Measurements from ENCODE around the gene GP1BA.

GP1BA gene

DNA sequence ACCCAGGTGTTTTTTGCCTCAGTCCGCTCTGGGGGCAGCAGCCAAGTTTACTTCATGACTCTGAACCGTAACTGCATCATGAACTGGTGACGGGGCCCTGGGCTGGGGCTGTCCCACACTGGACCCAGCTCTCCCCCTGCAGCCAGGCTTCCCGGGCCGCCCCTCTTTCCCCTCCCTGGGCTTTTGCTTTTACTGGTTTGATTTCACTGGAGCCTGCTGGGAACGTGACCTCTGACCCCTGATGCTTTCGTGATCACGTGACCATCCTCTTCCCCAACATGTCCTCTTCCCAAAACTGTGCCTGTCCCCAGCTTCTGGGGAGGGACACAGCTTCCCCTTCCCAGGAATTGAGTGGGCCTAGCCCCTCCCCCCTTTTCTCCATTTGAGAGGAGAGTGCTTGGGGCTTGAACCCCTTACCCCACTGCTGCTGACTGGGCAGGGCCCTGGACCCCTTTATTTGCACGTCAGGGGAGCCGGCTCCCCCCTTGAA is 34.8 kb upstream of the GP1BA start:
- POLR2A ChIA-PET = no interaction called here

DNA sequence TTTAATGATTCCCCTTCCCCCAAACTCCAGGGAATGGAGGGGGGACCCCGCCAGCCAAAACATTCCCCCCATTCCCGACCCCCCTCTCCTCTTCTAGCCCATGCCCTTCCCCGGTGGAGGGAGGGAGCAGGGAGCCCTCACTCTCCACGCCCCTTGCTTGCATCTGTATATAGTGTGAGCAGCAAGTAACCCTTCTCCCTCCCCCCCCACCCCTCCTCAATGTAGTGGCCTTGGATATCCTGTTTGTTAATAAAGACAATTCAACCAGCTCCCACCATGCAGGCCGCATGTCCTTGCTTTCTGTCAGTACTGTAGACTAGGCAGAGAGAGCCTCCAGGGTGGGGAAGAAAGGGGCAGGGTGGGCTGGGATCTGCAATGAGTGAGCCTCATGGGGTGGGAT is 34.3 kb upstream of the GP1BA start:
- TF ChIP-seq FOXA1 (IDR thresholded peaks at IDR 0.05) (no peak), ARNT (IDR thresholded peaks at IDR 0.05) (no peak), BHLHE40 (IDR thresholded peaks at IDR 0.05; ENCODE audit: borderline replicate concordance) (no peak), L3MBTL2 (conservative IDR thresholded peaks at IDR 0.05) (no peak), SUZ12 (IDR thresholded peaks at IDR 0.05) (no peak), ZNF384 (IDR thresholded peaks at IDR 0.05) (no peak), NFRKB (IDR thresholded peaks at IDR 0.05) (no peak), PKNOX1 (IDR thresholded peaks at IDR 0.05) (no peak), LEF1 (IDR thresholded peaks at IDR 0.05; ENCODE audit: borderline replicate concordance) (no peak), FOXM1 (IDR thresholded peaks at IDR 0.05; ENCODE audit: borderline replicate concordance) (no peak), SP1 (IDR thresholded peaks at IDR 0.05) (no peak), ELF4 (IDR thresholded peaks at IDR 0.05) (no peak), CTBP1 (IDR thresholded peaks at IDR 0.05; ENCODE audit: borderline replicate concordance) (no peak), HDGF (IDR thresholded peaks at IDR 0.05; ENCODE audit: borderline replicate concordance) (no peak), FOXK2 (IDR thresholded peaks at IDR 0.05) (no peak), TARDBP (IDR thresholded peaks at IDR 0.05) (no peak)
- DNase-seq (ENCODE audit: extremely low spot score) = no peak
- ChIA-PET CTCF (no interaction called here), POLR2A (no interaction called here)

More for the DNA sequence above, 34.8 kb upstream of the GP1BA start:
- TF ChIP-seq BHLHE40 (IDR thresholded peaks at IDR 0.05; ENCODE audit: borderline replicate concordance) = no peak
- TF ChIP-seq FOXA1 (IDR thresholded peaks at IDR 0.05) = no peak
- TF ChIP-seq HDGF (IDR thresholded peaks at IDR 0.05; ENCODE audit: borderline replicate concordance) = no peak
- TF ChIP-seq ELF4 (IDR thresholded peaks at IDR 0.05) = no peak
- TF ChIP-seq L3MBTL2 (conservative IDR thresholded peaks at IDR 0.05) = no peak
- TF ChIP-seq PKNOX1 (IDR thresholded peaks at IDR 0.05) = no peak
- no peak for TF ChIP-seq LEF1 (IDR thresholded peaks at IDR 0.05; ENCODE audit: borderline replicate concordance)
- TF ChIP-seq ZNF384 (IDR thresholded peaks at IDR 0.05) = no peak
- TF ChIP-seq FOXK2 (IDR thresholded peaks at IDR 0.05) = no peak
- TF ChIP-seq NFRKB (IDR thresholded peaks at IDR 0.05) = no peak
- TF ChIP-seq TARDBP (IDR thresholded peaks at IDR 0.05) = no peak
- no peak for TF ChIP-seq CTBP1 (IDR thresholded peaks at IDR 0.05; ENCODE audit: borderline replicate concordance)
- TF ChIP-seq FOXM1 (IDR thresholded peaks at IDR 0.05; ENCODE audit: borderline replicate concordance) = no peak
- TF ChIP-seq ARNT (IDR thresholded peaks at IDR 0.05) = no peak
- no peak for TF ChIP-seq SUZ12 (IDR thresholded peaks at IDR 0.05)
- TF ChIP-seq SP1 (IDR thresholded peaks at IDR 0.05) = no peak
- CTCF ChIA-PET = no interaction called here
- DNase-seq (ENCODE audit: extremely low spot score) = no peak

GRCh38 chr17:4898351-4898750 is 33.7 kb upstream of the GP1BA start:
- TF ChIP-seq FOXK2 (IDR thresholded peaks at IDR 0.05) (no peak), PKNOX1 (IDR thresholded peaks at IDR 0.05) (no peak), ZNF384 (IDR thresholded peaks at IDR 0.05) (no peak), ARNT (IDR thresholded peaks at IDR 0.05) (no peak), LEF1 (IDR thresholded peaks at IDR 0.05; ENCODE audit: borderline replicate concordance) (no peak), L3MBTL2 (conservative IDR thresholded peaks at IDR 0.05) (no peak), FOXA1 (IDR thresholded peaks at IDR 0.05) (no peak), FOXM1 (IDR thresholded peaks at IDR 0.05; ENCODE audit: borderline replicate concordance) (no peak), CTBP1 (IDR thresholded peaks at IDR 0.05; ENCODE audit: borderline replicate concordance) (no peak), NFRKB (IDR thresholded peaks at IDR 0.05) (no peak), HDGF (IDR thresholded peaks at IDR 0.05; ENCODE audit: borderline replicate concordance) (no peak), SP1 (IDR thresholded peaks at IDR 0.05) (no peak), BHLHE40 (IDR thresholded peaks at IDR 0.05; ENCODE audit: borderline replicate concordance) (no peak), ELF4 (IDR thresholded peaks at IDR 0.05) (no peak), SUZ12 (IDR thresholded peaks at IDR 0.05) (no peak), TARDBP (IDR thresholded peaks at IDR 0.05) (no peak)
- CTCF ChIA-PET = no interaction called here
- no peak for DNase-seq (ENCODE audit: extremely low spot score)
- POLR2A ChIA-PET = no interaction called here

GRCh38 chr17:4898927-4899326 is 33.1 kb upstream of the GP1BA start:
- CTCF ChIA-PET = no interaction called here
- no peak for DNase-seq (ENCODE audit: extremely low spot score)
- TF ChIP-seq L3MBTL2 (conservative IDR thresholded peaks at IDR 0.05) (no peak), ZNF384 (IDR thresholded peaks at IDR 0.05) (no peak), SP1 (IDR thresholded peaks at IDR 0.05) (no peak), FOXA1 (IDR thresholded peaks at IDR 0.05) (no peak), BHLHE40 (IDR thresholded peaks at IDR 0.05; ENCODE audit: borderline replicate concordance) (no peak), CTBP1 (IDR thresholded peaks at IDR 0.05; ENCODE audit: borderline replicate concordance) (no peak), NFRKB (IDR thresholded peaks at IDR 0.05) (no peak), LEF1 (IDR thresholded peaks at IDR 0.05; ENCODE audit: borderline replicate concordance) (no peak)
- POLR2A ChIA-PET = no interaction called here

DNA sequence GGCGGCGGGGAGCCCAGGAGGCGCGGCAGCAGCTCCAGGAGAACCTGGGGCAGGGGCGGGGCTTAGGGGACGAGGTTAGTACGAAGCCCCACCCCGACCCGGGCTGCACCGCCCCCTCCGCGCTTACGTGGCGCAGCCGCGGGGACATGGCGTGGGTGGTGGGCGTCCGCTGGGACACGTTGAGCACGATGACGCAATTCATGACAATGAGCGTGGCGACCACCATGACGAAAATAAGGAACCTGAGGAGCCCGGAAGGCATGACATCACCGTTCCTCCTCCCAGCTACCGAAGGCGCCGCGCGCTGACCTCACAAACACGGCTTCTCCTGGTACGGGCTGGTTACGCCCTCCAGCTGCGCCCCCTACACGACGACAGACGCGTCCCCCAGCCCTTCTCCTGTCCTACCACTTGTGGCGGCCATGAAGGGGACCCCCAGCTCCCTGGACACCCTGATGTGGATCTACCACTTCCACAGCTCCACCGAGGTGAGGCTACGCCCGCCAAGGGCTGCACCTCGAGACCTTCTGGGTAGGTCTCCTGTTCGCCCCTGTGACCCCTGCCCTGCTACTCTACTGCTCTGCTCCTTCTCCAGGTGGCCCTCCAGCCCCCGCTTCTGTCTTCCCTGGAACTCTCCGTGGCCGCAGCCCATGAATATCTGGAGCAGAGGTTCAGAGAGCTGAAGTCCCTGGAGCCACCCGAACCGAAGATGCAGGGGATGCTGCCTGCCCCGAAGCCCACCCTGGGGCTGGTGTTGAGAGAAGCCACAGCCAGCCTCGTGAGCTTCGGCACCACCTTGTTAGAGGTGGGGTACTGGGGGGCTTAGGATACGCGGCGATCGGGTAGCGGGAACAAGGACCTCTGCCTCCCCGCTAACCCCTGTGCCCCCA is 32.5 kb upstream of the GP1BA start, which contains the start of gene C17orf107:
Gene C17orf107, plus strand, starts transcription at position 196 of the 890 bp plus-strand sequence. Its CDS starts 227 bp downstream, at position 423.
- CTCF ChIA-PET = no interaction called here

More for the DNA sequence above, 32.5 kb upstream of the GP1BA start, which contains the start of gene C17orf107:
- POLR2A ChIA-PET = interaction anchor here (1.2 kb wide), 2 partner anchors 10 to 68 kb away, joined by 3 to 4 read pairs; partner anchors contain the start of gene SPAG7
- DNase-seq (ENCODE audit: extremely low spot score) = no peak
- no peak for TF ChIP-seq ZNF384 (IDR thresholded peaks at IDR 0.05)
- no peak for TF ChIP-seq L3MBTL2 (conservative IDR thresholded peaks at IDR 0.05)
